A204.1 (cell line): ENCODE results near the gene IGFBP3.
"Not testable (repeated sequence)": the region's sequence is repeated elsewhere in the genome, so short reads cannot be mapped to it uniquely, and the experiment has no call there.

ENCODE experiments used
- FAIRE-seq: peaks from 2 replicates; lab custom pipeline; 2012; peaks lifted over from hg19 to GRCh38; lab: Jason Lieb, UNC

Gene IGFBP3

GRCh38 chr7:45920502-45921380, at the start of gene IGFBP3:
TSS of gene IGFBP3 (minus strand) at chr7:45921272. CDS start at chr7:45921140, 132 bp downstream.
- no peak for FAIRE-seq

- FAIRE-seq = no peak
Observed at GRCh38 chr7:45970454-45970853, 49.4 kb upstream of the IGFBP3 start.

GRCh38 chr7:45969940-45970339, 48.9 kb upstream of the IGFBP3 start:
- no peak for FAIRE-seq

GRCh38 chr7:45968856-45969541, 47.9 kb upstream of the IGFBP3 start:
- no peak for FAIRE-seq

- no peak for FAIRE-seq
Observed at GRCh38 chr7:45968312-45968711, 47.2 kb upstream of the IGFBP3 start.

GRCh38 chr7:45967591-45968157, 46.6 kb upstream of the IGFBP3 start:
- no peak for FAIRE-seq

- FAIRE-seq = no peak
Observed at GRCh38 chr7:45962861-45963260, 41.8 kb upstream of the IGFBP3 start.

- FAIRE-seq = no peak
Observed at GRCh38 chr7:45957721-45958120, 36.6 kb upstream of the IGFBP3 start.

- FAIRE-seq = no peak
Observed at GRCh38 chr7:45955286-45955685, 34.2 kb upstream of the IGFBP3 start.

GRCh38 chr7:45953055-45953454, 32.0 kb upstream of the IGFBP3 start:
- not testable (repeated sequence) for FAIRE-seq

- FAIRE-seq = no peak
Observed at GRCh38 chr7:45944058-45944457, 23.0 kb upstream of the IGFBP3 start.

- no peak for FAIRE-seq
Observed at GRCh38 chr7:45940939-45941338, 19.9 kb upstream of the IGFBP3 start.

GRCh38 chr7:45940237-45940781, 19.2 kb upstream of the IGFBP3 start:
- not testable (repeated sequence) for FAIRE-seq

- FAIRE-seq = no peak
Observed at GRCh38 chr7:45939574-45939973, 18.5 kb upstream of the IGFBP3 start.

GRCh38 chr7:45938626-45939302, 17.7 kb upstream of the IGFBP3 start:
- FAIRE-seq = no peak

- no peak for FAIRE-seq
Observed at GRCh38 chr7:45937862-45938261, 16.8 kb upstream of the IGFBP3 start.

GRCh38 chr7:45937301-45937700, 16.2 kb upstream of the IGFBP3 start:
- no peak for FAIRE-seq

- no peak for FAIRE-seq
Observed at GRCh38 chr7:45930967-45931366, 9.9 kb upstream of the IGFBP3 start.

GRCh38 chr7:45927721-45928120, 6.6 kb upstream of the IGFBP3 start:
- no peak for FAIRE-seq

GRCh38 chr7:45924283-45924682, 3.2 kb upstream of the IGFBP3 start:
- no peak for FAIRE-seq

GRCh38 chr7:45923818-45924217, 2.7 kb upstream of the IGFBP3 start:
- FAIRE-seq = no peak

- peak; percentile 89 for FAIRE-seq
Observed at GRCh38 chr7:45923290-45923689, 2.2 kb upstream of the IGFBP3 start.
